ENCODE results near the gene UGDH. TPM values are rescaled to one million over a fixed set of nuclear protein-coding genes. Genes with fewer than 3 reads are reported as not detected.

UGDH gene
- total RNA-seq, 1 experiment from 2014 or later, result 104 TPM

- H3K56ac ChIP-seq (ENCODE audit: insufficient read length, low read depth, low read length), result no peak overlapping the region
- no peak overlapping the region for H2BK15ac ChIP-seq (ENCODE audit: low read depth, low read length)
- H2BK12ac ChIP-seq (ENCODE audit: insufficient read length, low read depth, low read length), result no peak overlapping the region
- H3K27ac ChIP-seq (ENCODE audit: insufficient read length, low read depth, low read length), result no peak overlapping the region
- no peak overlapping the region for H2AFZ ChIP-seq (ENCODE audit: low read length)
- no peak overlapping the region for H3K9ac ChIP-seq (ENCODE audit: extremely low read depth, insufficient read length, low read length)
- Mint-ChIP-seq H3K4me1 (peaks cover 11 to 16% of the 10 kb centered on the region in 2 experiments), H3K4me3 (no peak overlapping the region), H3K36me3 (ENCODE audit: insufficient read depth in 1 of 3, low read depth in 3 of 3) (peaks cover 47 to 75% (median 62%) of the 10 kb centered on the region in 3 experiments), H3K9me3 (no peaks in the 10 kb centered on the region), H3K27ac (peak overlapping the region in 2 of 3 experiments; percentile 23 to 90; a peak in 4 of 7 replicates), H3K27me3 (ENCODE audit: low read depth) (no peaks in the 10 kb centered on the region)
- no peaks in the 10 kb centered on the region for H3K9me3 ChIP-seq (ENCODE audit: control insufficient read depth, low read depth, low read length)
- peaks cover 2% of the 10 kb centered on the region; the same call in 1 of the 2 replicates for H3K4me1 ChIP-seq (ENCODE audit: insufficient read depth, low read length)
- H3T11ph ChIP-seq (ENCODE audit: low read length), result no peak overlapping the region
- H3K23me2 ChIP-seq (ENCODE audit: insufficient read length, low read depth, low read length, poor library complexity, severe bottlenecking), result no peaks in the 10 kb centered on the region
- no peak overlapping the region for H2AK5ac ChIP-seq (ENCODE audit: insufficient read length, low read length)
- no peak for DNase-seq
- peaks cover 5% of the 10 kb centered on the region for H3K79me2 ChIP-seq (ENCODE audit: insufficient read depth, low read length)
- peaks cover 6% of the 10 kb centered on the region for H3K79me1 ChIP-seq (ENCODE audit: insufficient read depth, low read depth, low read length, poor library complexity, severe bottlenecking)
- H3K18ac ChIP-seq (ENCODE audit: insufficient read length, low read depth, low read length), result no peak overlapping the region
- H3K14ac ChIP-seq (ENCODE audit: insufficient read depth, low read length), result no peak overlapping the region
- no peak overlapping the region for H2BK120ac ChIP-seq (ENCODE audit: low read depth, low read length, poor library complexity, severe bottlenecking)
- no peaks in the 10 kb centered on the region for H4K20me1 ChIP-seq (ENCODE audit: control insufficient read depth, insufficient read depth, insufficient read length)
- no peak for TF ChIP-seq CTCF (conservative IDR thresholded peaks at IDR 0.05)
- no peak overlapping the region for H2BK20ac ChIP-seq (ENCODE audit: low read depth, low read length, poor library complexity, severe bottlenecking)
- H4K91ac ChIP-seq (ENCODE audit: insufficient read length, low read depth, low read length), result no peak overlapping the region
- WGBS (ENCODE audit: extremely low coverage, insufficient read length, low lambda C conversion rate), result no CpG with 5 or more reads among the region's 6 CpGs
- no peak overlapping the region for H3K23ac ChIP-seq (ENCODE audit: insufficient read length, low read depth, low read length)
- no peaks in the 10 kb centered on the region for H3K27me3 ChIP-seq (ENCODE audit: insufficient read depth, low read length)
- H4K8ac ChIP-seq (replicated peaks; ENCODE audit: insufficient read length, low read depth, low read length), result no peak overlapping the region
- no peak overlapping the region for H4K5ac ChIP-seq (ENCODE audit: insufficient read length, low read depth, low read length)
- H2BK5ac ChIP-seq (ENCODE audit: insufficient read length, low read length), result no peak overlapping the region
- no peak overlapping the region for H3K4ac ChIP-seq (ENCODE audit: low read depth, low read length)
- no peak overlapping the region for H3K4me2 ChIP-seq (ENCODE audit: insufficient read depth, insufficient read length, low read length)
Observed at GRCh38 chr4:39452153-39452859, 74.9 kb downstream of the UGDH start.
